Peyer's patch (tissue), 4 donors: ENCODE results near the gene IFRD2. TPM values are rescaled to one million over a fixed set of nuclear protein-coding genes. Genes with fewer than 3 reads are reported as not detected.

Experiments used
- DNase-seq, 3 donors: peaks; one replicate each; pipeline ENCODE4 v3.0.0-alpha.2; 2017 to 2019
- H3K27ac ChIP-seq, 4 donors: fragments of 200-600 bp; sonication (generic); one replicate each; pipeline ENCODE4 v1.5.1; 2016 to 2019
- H3K27me3 ChIP-seq, 2 donors: fragments of 200-600 bp; sonication (generic); one replicate each; pipeline ENCODE4 v1.5.1; 2019
- H3K36me3 ChIP-seq, 3 donors: fragments of 200-600 bp; sonication (generic); one replicate each; pipeline ENCODE4 v1.5.1; 2016 to 2019
- H3K4me1 ChIP-seq, 4 donors: fragments of 200-600 bp; sonication (generic); one replicate each; pipeline ENCODE4 v1.5.1; 2016 to 2019
- H3K4me3 ChIP-seq, 4 donors: fragments of 200-600 bp; sonication (generic); 1 replicate in 3 of 4; 2 replicates in 1 of 4; pipeline ENCODE4 v1.5.1; 2016 to 2019; ENCODE audit warnings: mild to moderate bottlenecking in 1 of 4
- H3K9me3 ChIP-seq, 4 donors: fragments of 200-600 bp; sonication (generic); one replicate each; pipeline ENCODE4 v1.5.1; 2016 to 2019; ENCODE audit warnings: mild to moderate bottlenecking in 1 of 4
- POLR2A ChIP-seq, 2 donors: fragments of 450-650 bp; IDR thresholded peaks; one replicate each; pipeline ENCODE4 v1.5.1; 2017; ENCODE audit warnings: antibody characterized with exemption in 2 of 2, mild to moderate bottlenecking in 2 of 2, moderate library complexity in 2 of 2
- total RNA-seq, 4 donors: library from RNA; depleted of rRNA; stranded (reverse); fragments of >200 nt; gene quantifications; one replicate each; pipeline ENCODE4 v1.1.0, GENCODE V29; 2016
- TF ChIP-seq, protein P1 (sequence below), 6 experiments: fragments of 450-650 bp in 4 of 6; fragments of 200-600 bp in 2 of 6; sonication (generic) in 1 of 6; IDR thresholded peaks; one replicate each; pipeline ENCODE4 v1.5.1; 2017 to 2019; ENCODE audit warnings: antibody characterized with exemption in 6 of 6, mild to moderate bottlenecking in 3 of 6, moderate library complexity in 1 of 6

IFRD2 gene
- total RNA-seq = 100 to 1,000 TPM in 3 of 4 donors, 10 to 100 TPM in 1; 75.5 to 205 (median 140) TPM

GRCh38 chr3:50292159-50293078 is at the start of gene IFRD2:
IFRD2 (minus strand) TSS chr3:50292429; CDS start chr3:50292274, 155 bp downstream.
- Histone ChIP-seq H3K4me1 (peaks cover 0 to 18% (median 9%) of the 10 kb centered on the region in 4 donors), H3K27me3 (no peaks in the 10 kb centered on the region), H3K36me3 (peaks cover 0 to 33% (median 0%) of the 10 kb centered on the region in 3 donors), H3K9me3 (no peaks in the 10 kb centered on the region), H3K4me3 (peak within 1 kb of the TSS; percentile 85 to 99 (median 95)), H3K27ac (peak within 1 kb of the TSS; percentile 79 to 89 (median 83))
- peak; percentile 49 to 59 for TF ChIP-seq POLR2A (IDR thresholded peaks at IDR 0.05)
- TF ChIP-seq, protein P1, sequence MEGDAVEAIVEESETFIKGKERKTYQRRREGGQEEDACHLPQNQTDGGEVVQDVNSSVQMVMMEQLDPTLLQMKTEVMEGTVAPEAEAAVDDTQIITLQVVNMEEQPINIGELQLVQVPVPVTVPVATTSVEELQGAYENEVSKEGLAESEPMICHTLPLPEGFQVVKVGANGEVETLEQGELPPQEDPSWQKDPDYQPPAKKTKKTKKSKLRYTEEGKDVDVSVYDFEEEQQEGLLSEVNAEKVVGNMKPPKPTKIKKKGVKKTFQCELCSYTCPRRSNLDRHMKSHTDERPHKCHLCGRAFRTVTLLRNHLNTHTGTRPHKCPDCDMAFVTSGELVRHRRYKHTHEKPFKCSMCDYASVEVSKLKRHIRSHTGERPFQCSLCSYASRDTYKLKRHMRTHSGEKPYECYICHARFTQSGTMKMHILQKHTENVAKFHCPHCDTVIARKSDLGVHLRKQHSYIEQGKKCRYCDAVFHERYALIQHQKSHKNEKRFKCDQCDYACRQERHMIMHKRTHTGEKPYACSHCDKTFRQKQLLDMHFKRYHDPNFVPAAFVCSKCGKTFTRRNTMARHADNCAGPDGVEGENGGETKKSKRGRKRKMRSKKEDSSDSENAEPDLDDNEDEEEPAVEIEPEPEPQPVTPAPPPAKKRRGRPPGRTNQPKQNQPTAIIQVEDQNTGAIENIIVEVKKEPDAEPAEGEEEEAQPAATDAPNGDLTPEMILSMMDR (IDR thresholded peaks at IDR 0.05) = no peak
- DNase-seq = peak; percentile 96 to 99 (median 97)

- Histone ChIP-seq H3K9me3 (no peaks in the 10 kb centered on the region), H3K36me3 (no peaks in the 10 kb centered on the region), H3K4me1 (peaks cover 4 to 53% (median 12%) of the 10 kb centered on the region in 4 donors), H3K27me3 (no peaks in the 10 kb centered on the region), H3K4me3 (peak overlapping the region in 3 of 4 donors; percentile 43 to 92 (median 75)), H3K27ac (peak overlapping the region; percentile 91 to 99 (median 96))
- DNase-seq = peak in 1 of 3 donors; percentile 43
- no peak for TF ChIP-seq POLR2A (IDR thresholded peaks at IDR 0.05)
- TF ChIP-seq, protein P1 (IDR thresholded peaks at IDR 0.05) = no peak
Observed at GRCh38 chr3:50341537-50341936, 49.3 kb upstream of the IFRD2 start.

DNA sequence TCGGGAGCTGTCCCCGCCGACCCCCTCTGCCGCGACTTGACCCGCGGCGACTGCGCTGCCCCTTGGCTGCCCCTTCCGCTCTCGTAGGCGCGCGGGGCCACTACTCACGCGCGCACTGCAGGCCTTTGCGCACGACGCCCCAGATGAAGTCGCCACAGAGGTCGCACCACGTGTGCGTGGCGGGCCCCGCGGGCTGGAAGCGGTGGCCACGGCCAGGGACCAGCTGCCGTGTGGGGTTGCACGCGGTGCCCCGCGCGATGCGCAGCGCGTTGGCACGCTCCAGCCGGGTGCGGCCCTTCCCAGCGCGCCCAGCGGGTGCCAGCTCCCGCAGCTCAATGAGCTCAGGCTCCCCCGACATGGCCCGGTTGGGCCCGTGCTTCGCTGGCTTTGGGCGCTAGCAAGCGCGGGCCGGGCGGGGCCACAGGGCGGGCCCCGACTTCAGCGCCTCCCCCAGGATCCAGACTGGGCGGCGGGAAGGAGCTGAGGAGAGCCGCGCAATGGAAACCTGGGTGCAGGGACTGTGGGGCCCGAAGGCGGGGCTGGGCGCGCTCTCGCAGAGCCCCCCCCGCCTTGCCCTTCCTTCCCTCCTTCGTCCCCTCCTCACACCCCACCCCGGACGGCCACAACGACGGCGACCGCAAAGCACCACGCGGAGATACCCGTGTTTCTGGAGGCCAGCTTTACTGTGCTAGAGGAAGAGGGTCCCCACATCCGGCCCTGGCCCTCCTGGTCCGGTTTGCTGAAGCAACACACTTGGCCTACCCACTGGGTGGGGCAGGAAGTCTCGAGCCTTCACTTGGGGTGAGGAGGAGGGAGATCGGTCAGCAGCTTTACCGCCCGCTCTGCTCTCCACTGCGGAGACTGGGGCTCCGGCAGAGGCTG is 48.5 kb upstream of the IFRD2 start, which contains the start of gene RASSF1:
RASSF1 (minus strand) TSS at position 389 of the 882 bp plus-strand sequence; CDS start at position 358, 31 bp downstream.
- Histone ChIP-seq H3K36me3 (no peaks in the 10 kb centered on the region), H3K4me3 (peak within 1 kb of the TSS; percentile 43 to 92 (median 70)), H3K27me3 (no peaks in the 10 kb centered on the region), H3K4me1 (peaks cover 6 to 54% (median 15%) of the 10 kb centered on the region in 4 donors), H3K27ac (peak within 1 kb of the TSS; percentile 91 to 99 (median 96)), H3K9me3 (no peaks in the 10 kb centered on the region)
- TF ChIP-seq, protein P1 (IDR thresholded peaks at IDR 0.05) = no peak
- no peak for TF ChIP-seq POLR2A (IDR thresholded peaks at IDR 0.05)
- peak; percentile 84 to 93 (median 88) for DNase-seq

DNA sequence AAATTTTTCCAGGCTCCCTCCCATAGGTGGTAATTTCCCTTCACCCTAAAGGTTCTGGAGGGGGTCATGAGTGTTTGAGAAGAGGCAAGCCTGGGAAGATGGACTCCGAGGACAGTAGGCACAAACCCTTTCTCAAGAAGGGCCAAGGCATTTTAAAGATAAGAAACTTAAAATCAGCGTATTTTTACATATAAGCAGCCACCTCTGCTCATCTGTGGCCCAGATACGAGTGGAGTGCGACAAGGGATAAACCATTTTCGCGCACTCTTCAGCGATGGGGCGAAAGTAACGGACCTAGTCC is 47.9 kb upstream of the IFRD2 start:
- peaks cover 3 to 54% (median 11%) of the 10 kb centered on the region in 4 donors for H3K4me1 ChIP-seq
- no peaks in the 10 kb centered on the region for H3K9me3 ChIP-seq
- H3K27ac ChIP-seq = peak overlapping the region; percentile 91 to 99 (median 96)
- no peak for TF ChIP-seq POLR2A (IDR thresholded peaks at IDR 0.05)
- TF ChIP-seq, protein P1 (IDR thresholded peaks at IDR 0.05) = no peak
- no peaks in the 10 kb centered on the region for H3K27me3 ChIP-seq
- H3K36me3 ChIP-seq = no peaks in the 10 kb centered on the region
- no peak for DNase-seq
- H3K4me3 ChIP-seq = peak overlapping the region; percentile 43 to 92 (median 70)

- peak overlapping the region; percentile 43 to 92 (median 70) for H3K4me3 ChIP-seq
- no peak for DNase-seq
- no peaks in the 10 kb centered on the region for H3K36me3 ChIP-seq
- TF ChIP-seq, protein P1 (IDR thresholded peaks at IDR 0.05) = no peak
- TF ChIP-seq POLR2A (IDR thresholded peaks at IDR 0.05) = no peak
- no peaks in the 10 kb centered on the region for H3K27me3 ChIP-seq
- H3K4me1 ChIP-seq = peaks cover 3 to 57% (median 13%) of the 10 kb centered on the region in 4 donors
- no peaks in the 10 kb centered on the region for H3K9me3 ChIP-seq
- H3K27ac ChIP-seq = peak overlapping the region; percentile 91 to 99 (median 96)
Observed at GRCh38 chr3:50339485-50340146, 47.4 kb upstream of the IFRD2 start.
